ENCODE data around the gene ANAPC5.
"Not testable (repeated sequence)": the region's sequence is repeated elsewhere in the genome, so short reads cannot be mapped to it uniquely, and the experiment has no call there.

Gene ANAPC5

DNA sequence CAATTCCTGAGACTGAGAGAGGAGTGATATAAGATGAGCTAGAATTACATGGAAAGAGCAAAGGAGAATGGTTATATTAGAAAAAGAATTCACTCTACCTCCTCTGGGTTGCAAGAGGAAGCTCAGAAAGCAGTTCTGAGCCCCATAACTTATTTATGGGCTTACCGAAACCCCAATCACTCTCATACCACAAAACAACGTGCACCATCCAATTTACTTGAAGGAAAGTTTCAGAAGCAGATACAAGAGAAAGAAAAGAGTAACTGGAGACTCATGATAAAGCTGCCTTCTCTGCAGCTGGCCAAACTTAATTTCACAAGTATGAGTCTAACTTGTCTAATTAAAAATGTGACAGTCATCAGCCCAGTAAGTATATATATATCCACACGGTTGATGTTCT, 28.3 kb downstream of the ANAPC5 start:
- Histone ChIP-seq H3K9me3 (ENCODE audit: control insufficient read depth, insufficient read depth, low read length) (no peaks in the 10 kb centered on the region), H3K36me3 (ENCODE audit: control insufficient read depth, low read length) (peaks cover 81% of the 10 kb centered on the region), H3K9me2 (replicated peaks; ENCODE audit: control insufficient read depth, low read length) (no peaks in the 10 kb centered on the region), H3K79me2 (ENCODE audit: control insufficient read depth, low read length) (no peaks in the 10 kb centered on the region), H3K27me3 (ENCODE audit: control insufficient read depth, low read length) (no peaks in the 10 kb centered on the region), H3K4me2 (ENCODE audit: low read length) (no peak overlapping the region), H3F3A (ENCODE audit: control insufficient read depth, insufficient read depth) (peaks cover 2% of the 10 kb centered on the region; the same call in 1 of the 2 replicates), H3K4me1 (ENCODE audit: control insufficient read depth, low read length) (no peaks in the 10 kb centered on the region), H3K4me3 (ENCODE audit: low read length) (no peak overlapping the region), H4K20me1 (ENCODE audit: control insufficient read depth, insufficient read depth, low read depth, low read length) (no peaks in the 10 kb centered on the region), H3K27ac (ENCODE audit: low read depth, low read length) (no peak overlapping the region)
- TF ChIP-seq EZH2phosphoT487 (IDR thresholded peaks at IDR 0.05; ENCODE audit: borderline replicate concordance, low read length) (no peak), CTCF (IDR thresholded peaks at IDR 0.05; ENCODE audit: low read depth, low read length, poor library complexity, severe bottlenecking) (no peak)

DNA sequence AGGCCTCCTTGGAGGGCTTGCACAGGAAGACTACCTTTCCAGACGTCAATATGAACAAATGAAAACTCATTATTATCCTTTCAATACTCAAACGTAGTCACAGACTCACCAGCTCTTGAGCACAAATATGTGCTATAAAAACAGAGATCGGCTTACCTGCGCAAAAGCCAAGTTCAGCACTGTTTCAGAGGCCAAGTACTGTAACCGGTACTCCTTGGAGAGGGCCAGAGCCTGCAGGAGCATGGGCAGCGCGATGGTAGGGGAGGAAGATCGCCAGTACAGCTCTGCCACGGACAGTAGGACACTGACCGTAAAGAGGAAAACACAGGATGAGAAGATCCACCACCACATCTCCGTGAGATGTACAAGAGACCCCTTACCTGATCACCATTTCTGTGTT, 34.1 kb downstream of the ANAPC5 start:
- TF ChIP-seq EZH2phosphoT487 (IDR thresholded peaks at IDR 0.05; ENCODE audit: borderline replicate concordance, low read length): no peak
- TF ChIP-seq CTCF (IDR thresholded peaks at IDR 0.05; ENCODE audit: low read depth, low read length, poor library complexity, severe bottlenecking): no peak
- Histone ChIP-seq H3K27me3 (ENCODE audit: control insufficient read depth, low read length) (no peaks in the 10 kb centered on the region), H3K9me2 (replicated peaks; ENCODE audit: control insufficient read depth, low read length) (no peaks in the 10 kb centered on the region), H3K4me3 (ENCODE audit: low read length) (no peak overlapping the region), H3K4me2 (ENCODE audit: low read length) (0 out of 2 replicates have a peak overlapping the region, but pooled peaks have one; percentile 3), H3K9me3 (ENCODE audit: control insufficient read depth, insufficient read depth, low read length) (no peaks in the 10 kb centered on the region), H4K20me1 (ENCODE audit: control insufficient read depth, insufficient read depth, low read depth, low read length) (no peaks in the 10 kb centered on the region), H3K79me2 (ENCODE audit: control insufficient read depth, low read length) (peaks cover 22% of the 10 kb centered on the region), H3K36me3 (ENCODE audit: control insufficient read depth, low read length) (peaks cover 75% of the 10 kb centered on the region), H3K4me1 (ENCODE audit: control insufficient read depth, low read length) (peaks cover 12% of the 10 kb centered on the region), H3K27ac (ENCODE audit: low read depth, low read length) (no peak overlapping the region), H3F3A (ENCODE audit: control insufficient read depth, insufficient read depth) (peaks cover 4% of the 10 kb centered on the region; the same call in 1 of the 2 replicates)

DNA sequence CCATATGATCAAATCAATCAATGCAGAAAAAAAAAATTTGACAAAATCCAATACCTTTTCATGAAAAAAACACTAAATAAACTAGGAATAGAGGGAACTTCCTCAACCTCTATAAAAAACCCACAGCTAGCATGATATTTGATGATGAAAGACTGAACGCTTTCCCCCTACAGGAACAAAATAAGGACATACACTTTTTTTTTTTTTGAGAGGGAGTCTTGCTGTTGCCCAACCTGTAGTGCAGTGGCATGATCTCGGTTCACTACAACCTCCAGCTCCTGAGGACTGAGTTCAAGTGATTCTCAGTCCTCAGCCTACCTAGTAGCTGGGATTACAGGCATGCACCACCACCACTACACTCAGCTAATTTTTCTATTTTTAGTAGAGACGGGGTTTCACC, 37.8 kb downstream of the ANAPC5 start:
- Histone ChIP-seq H3K27me3 (ENCODE audit: control insufficient read depth, low read length) (no peaks in the 10 kb centered on the region), H3K4me3 (ENCODE audit: low read length) (no peak overlapping the region), H3K4me1 (ENCODE audit: control insufficient read depth, low read length) (peaks cover 12% of the 10 kb centered on the region), H3K36me3 (ENCODE audit: control insufficient read depth, low read length) (peaks cover 79% of the 10 kb centered on the region), H4K20me1 (ENCODE audit: control insufficient read depth, insufficient read depth, low read depth, low read length) (no peaks in the 10 kb centered on the region), H3F3A (ENCODE audit: control insufficient read depth, insufficient read depth) (peaks cover 4% of the 10 kb centered on the region; the same call in 1 of the 2 replicates), H3K9me3 (ENCODE audit: control insufficient read depth, insufficient read depth, low read length) (no peaks in the 10 kb centered on the region), H3K79me2 (ENCODE audit: control insufficient read depth, low read length) (peaks cover 29% of the 10 kb centered on the region), H3K27ac (ENCODE audit: low read depth, low read length) (no peak overlapping the region), H3K4me2 (ENCODE audit: low read length) (no peak overlapping the region), H3K9me2 (replicated peaks; ENCODE audit: control insufficient read depth, low read length) (no peaks in the 10 kb centered on the region)
- TF ChIP-seq EZH2phosphoT487 (IDR thresholded peaks at IDR 0.05; ENCODE audit: borderline replicate concordance, low read length) (no peak), CTCF (IDR thresholded peaks at IDR 0.05; ENCODE audit: low read depth, low read length, poor library complexity, severe bottlenecking) (no peak)

DNA sequence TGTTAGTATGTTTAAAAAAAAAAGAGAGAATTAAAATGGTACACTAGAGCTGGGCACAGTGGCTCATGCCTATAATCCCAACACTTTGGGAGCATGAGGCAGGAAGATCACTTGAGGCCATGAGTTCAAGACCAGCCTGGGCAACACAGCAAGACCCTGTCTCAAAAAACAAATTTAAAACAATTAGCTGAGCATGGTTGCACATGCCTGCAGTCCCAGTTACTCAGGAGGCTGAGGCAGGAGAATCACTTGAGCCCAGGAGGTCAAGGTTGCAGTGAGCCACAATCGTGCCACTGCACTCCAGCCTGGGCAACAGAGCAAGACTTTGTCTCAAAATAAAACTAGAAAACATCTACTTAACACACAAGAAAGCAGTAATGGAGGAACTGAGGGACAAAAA, 42.0 kb downstream of the ANAPC5 start:
- H3F3A ChIP-seq (ENCODE audit: control insufficient read depth, insufficient read depth): not testable (repeated sequence)

GRCh38 chr12:121307397-121307796, 44.8 kb downstream of the ANAPC5 start:
- Histone ChIP-seq H3K4me1 (ENCODE audit: control insufficient read depth, low read length) (peaks cover 11% of the 10 kb centered on the region), H3K36me3 (ENCODE audit: control insufficient read depth, low read length) (peaks cover 41% of the 10 kb centered on the region), H3F3A (ENCODE audit: control insufficient read depth, insufficient read depth) (peaks cover 11% of the 10 kb centered on the region; the same call in 1 of the 2 replicates)
- H3K79me2 ChIP-seq (ENCODE audit: control insufficient read depth, low read length); H4K20me1 ChIP-seq (ENCODE audit: control insufficient read depth, insufficient read depth, low read depth, low read length); H3K9me3 ChIP-seq (ENCODE audit: control insufficient read depth, insufficient read depth, low read length); H3K27ac ChIP-seq (ENCODE audit: low read depth, low read length); H3K4me3 ChIP-seq (ENCODE audit: low read length); H3K9me2 ChIP-seq (replicated peaks; ENCODE audit: control insufficient read depth, low read length); H3K27me3 ChIP-seq (ENCODE audit: control insufficient read depth, low read length); H3K4me2 ChIP-seq (ENCODE audit: low read length): not testable (repeated sequence)

More for the DNA sequence above, 42.0 kb downstream of the ANAPC5 start:
- H3K27me3 ChIP-seq (ENCODE audit: control insufficient read depth, low read length); H3K4me2 ChIP-seq (ENCODE audit: low read length); H4K20me1 ChIP-seq (ENCODE audit: control insufficient read depth, insufficient read depth, low read depth, low read length); H3K27ac ChIP-seq (ENCODE audit: low read depth, low read length); H3K4me3 ChIP-seq (ENCODE audit: low read length); H3K9me3 ChIP-seq (ENCODE audit: control insufficient read depth, insufficient read depth, low read length); H3K9me2 ChIP-seq (replicated peaks; ENCODE audit: control insufficient read depth, low read length): not testable (repeated sequence)
- H3K79me2 ChIP-seq (ENCODE audit: control insufficient read depth, low read length): peaks cover 26% of the 10 kb centered on the region
- H3K36me3 ChIP-seq (ENCODE audit: control insufficient read depth, low read length): peaks cover 56% of the 10 kb centered on the region
- peaks cover 11% of the 10 kb centered on the region for H3K4me1 ChIP-seq (ENCODE audit: control insufficient read depth, low read length)

All from DOHH2 (cell line).